SIG-M5 (cell line): Measurements from ENCODE around the gene BORA.
A peak's percentile ranks its signal among the peaks of the same experiment; 100 is the strongest.
"Not testable (repeated sequence)": the region's sequence is repeated elsewhere in the genome, so short reads cannot be mapped to it uniquely, and the experiment has no call there.

Experiments used
- DNase-seq: peaks from one replicate; lab custom pipeline; 2025; lab: John Stamatoyannopoulos, UW

The BORA gene

GRCh38 chr13:72727417-72728289 lies at the start of gene BORA, which contains the start of gene MZT1:
Gene BORA, plus strand, starts transcription at chr13:72727923. Its CDS starts 1,018 bp downstream, at chr13:72728941.
Gene MZT1, minus strand, starts transcription at chr13:72727629. Its CDS starts 27 bp downstream, at chr13:72727602.
- DNase-seq = peak; percentile 81

- DNase-seq = no peak
Observed at GRCh38 chr13:72678312-72678711, 49.4 kb upstream of the BORA start.

GRCh38 chr13:72680353-72680752 lies 47.4 kb upstream of the BORA start:
- DNase-seq = no peak

GRCh38 chr13:72686766-72687165 lies 41.0 kb upstream of the BORA start:
- no peak for DNase-seq

GRCh38 chr13:72689181-72689696 lies 38.5 kb upstream of the BORA start:
- DNase-seq = no peak

- DNase-seq = no peak
Observed at GRCh38 chr13:72692884-72693514, 34.7 kb upstream of the BORA start.

- no peak for DNase-seq
Observed at GRCh38 chr13:72693832-72694231, 33.9 kb upstream of the BORA start.

- no peak for DNase-seq
Observed at GRCh38 chr13:72694314-72694713, 33.4 kb upstream of the BORA start.

- DNase-seq = no peak
Observed at GRCh38 chr13:72696579-72696978, 31.1 kb upstream of the BORA start.

GRCh38 chr13:72698164-72698563 lies 29.6 kb upstream of the BORA start:
- no peak for DNase-seq

- DNase-seq = no peak
Observed at GRCh38 chr13:72700509-72700908, 27.2 kb upstream of the BORA start.

- no peak for DNase-seq
Observed at GRCh38 chr13:72716776-72717175, 10.9 kb upstream of the BORA start.

- DNase-seq = not testable (repeated sequence)
Observed at GRCh38 chr13:72726185-72726584, 1.5 kb upstream of the BORA start.

GRCh38 chr13:72726726-72727416 lies 852 bp upstream of the BORA start:
- DNase-seq = peak; percentile 6

- DNase-seq = no peak
Observed at GRCh38 chr13:72728290-72728605, 525 bp downstream of the BORA start.

GRCh38 chr13:72737033-72737432 lies 9.3 kb downstream of the BORA start:
- no peak for DNase-seq

GRCh38 chr13:72740015-72740414 lies 12.3 kb downstream of the BORA start:
- DNase-seq = no peak

GRCh38 chr13:72745260-72745659 lies 17.5 kb downstream of the BORA start:
- no peak for DNase-seq

- DNase-seq = no peak
Observed at GRCh38 chr13:72751220-72751619, 23.5 kb downstream of the BORA start.

GRCh38 chr13:72754111-72754510 lies 26.4 kb downstream of the BORA start:
- no peak for DNase-seq

- no peak for DNase-seq
Observed at GRCh38 chr13:72757792-72758535, 30.2 kb downstream of the BORA start.

- DNase-seq = no peak
Observed at GRCh38 chr13:72760189-72760588, 32.5 kb downstream of the BORA start.
